Aorta (tissue), 5 donors: ENCODE results near the gene NEURL3. TPM values are rescaled to one million over a fixed set of nuclear protein-coding genes. Genes with fewer than 3 reads are reported as not detected.
"Not testable (repeated sequence)": the region's sequence is repeated elsewhere in the genome, so short reads cannot be mapped to it uniquely, and the experiment has no call there.

Source experiments
- ATAC-seq: fragments of 200-7000 bp; cut with Tn5 transposase; one replicate; pipeline ENCODE4 v1.9.1; 2022; ENCODE audit warnings: moderate library complexity; ENCODE audit not compliant: low FRiP score
- DNase-seq, 2 donors: peaks; one replicate each; pipeline ENCODE4 v3.0.0-alpha.2; 2020
- H3K27ac ChIP-seq, 2 donors: one replicate each; pipeline ENCODE4 v1.5.1; 2013; ENCODE audit warnings: low read length in 2 of 2, mild to moderate bottlenecking in 2 of 2, moderate library complexity in 2 of 2, control low read depth in 1 of 2, inconsistent platforms in 1 of 2, low read depth in 1 of 2
- H3K27me3 ChIP-seq, 2 donors: one replicate each; pipeline ENCODE4 v1.6.1; 2013; ENCODE audit warnings: control low read depth in 1 of 2, low read length in 1 of 2, mild to moderate bottlenecking in 1 of 2, moderate library complexity in 1 of 2; ENCODE audit not compliant: insufficient read depth in 2 of 2, control insufficient read depth in 1 of 2
- H3K36me3 ChIP-seq, 2 donors: one replicate each; pipeline ENCODE4 v1.6.1; 2013; ENCODE audit warnings: control low read depth in 1 of 2, low read length in 1 of 2, mild to moderate bottlenecking in 1 of 2; ENCODE audit not compliant: insufficient read depth in 2 of 2, control insufficient read depth in 1 of 2
- H3K4me1 ChIP-seq, 2 donors: one replicate each; pipeline ENCODE4 v1.6.1; 2013; ENCODE audit warnings: low read length in 2 of 2, control low read depth in 1 of 2, mild to moderate bottlenecking in 1 of 2, moderate library complexity in 1 of 2; ENCODE audit not compliant: insufficient read depth in 2 of 2, control insufficient read depth in 1 of 2
- H3K4me3 ChIP-seq, 2 donors: one replicate each; pipeline ENCODE4 v1.5.1; 2013; ENCODE audit warnings: low read length in 2 of 2, control low read depth in 1 of 2, mild to moderate bottlenecking in 1 of 2
- H3K9me3 ChIP-seq: one replicate; pipeline ENCODE4 v1.6.1; 2013; ENCODE audit warnings: mild to moderate bottlenecking, low read length; ENCODE audit not compliant: control insufficient read depth
- WGBS, 2 donors: extraction: QIAGEN DNeasy Blood & Tissue Kit; methylation state at CpG; one replicate each; pipeline ENCODE4 v1.1.7; 2013; 5-methylcytosine and 5-hydroxymethylcytosine counted together
- intact Hi-C, 2 donors: fragments of 100-400 bp; cut with DNase I; formaldehyde crosslinking; loops; one replicate each; pipeline versions ENCODE4 v1.14.2 to v1.15.0; 2022
- long read RNA-seq, 2 donors: library from polyadenylated mRNA; unstranded; transcript quantifications; one replicate each; pipeline ENCODE4 v2.0.0, GENCODE V29; 2020 to 2021
- polyA plus RNA-seq, 2 donors: library from polyadenylated mRNA; stranded (reverse); fragments of 200-250 nt; gene quantifications; one replicate each; pipeline ENCODE4 v1.2.3, GENCODE V29; 2013
- total RNA-seq, 2 donors: library from RNA; stranded (reverse); fragmentation: NEBNext Ultra II Directional; extraction: Animal tissue kit (Norgen Biotek cat#: 25700); gene quantifications; one replicate each; pipeline ENCODE4 v1.2.1, GENCODE V29; 2021
- donor health status: healthy with polysubstance abuse.
- donor health status: Bipolar disorder and iron deficiency.
- donor health status: DM: no; HTN: no; CAD: no.
- donor health status: DM: no; HTN: no; CAD: no.
- donor health status: DM: yes; HTN: yes; CAD: no.

NEURL3 gene, protein sequence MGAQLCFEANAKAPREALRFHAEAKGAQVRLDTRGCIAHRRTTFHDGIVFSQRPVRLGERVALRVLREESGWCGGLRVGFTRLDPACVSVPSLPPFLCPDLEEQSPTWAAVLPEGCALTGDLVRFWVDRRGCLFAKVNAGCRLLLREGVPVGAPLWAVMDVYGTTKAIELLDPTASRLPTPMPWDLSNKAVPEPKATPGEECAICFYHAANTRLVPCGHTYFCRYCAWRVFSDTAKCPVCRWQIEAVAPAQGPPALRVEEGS
- total RNA-seq (under 1 TPM in 1 of 2 donors, not detected in 1; 0.33 TPM), polyA plus RNA-seq (under 1 TPM in 1 of 2 donors, not detected in 1; 0.75 TPM)
- long read RNA-seq, donor 1: 0 reads
- long read RNA-seq, donor 2: 0 reads

DNA sequence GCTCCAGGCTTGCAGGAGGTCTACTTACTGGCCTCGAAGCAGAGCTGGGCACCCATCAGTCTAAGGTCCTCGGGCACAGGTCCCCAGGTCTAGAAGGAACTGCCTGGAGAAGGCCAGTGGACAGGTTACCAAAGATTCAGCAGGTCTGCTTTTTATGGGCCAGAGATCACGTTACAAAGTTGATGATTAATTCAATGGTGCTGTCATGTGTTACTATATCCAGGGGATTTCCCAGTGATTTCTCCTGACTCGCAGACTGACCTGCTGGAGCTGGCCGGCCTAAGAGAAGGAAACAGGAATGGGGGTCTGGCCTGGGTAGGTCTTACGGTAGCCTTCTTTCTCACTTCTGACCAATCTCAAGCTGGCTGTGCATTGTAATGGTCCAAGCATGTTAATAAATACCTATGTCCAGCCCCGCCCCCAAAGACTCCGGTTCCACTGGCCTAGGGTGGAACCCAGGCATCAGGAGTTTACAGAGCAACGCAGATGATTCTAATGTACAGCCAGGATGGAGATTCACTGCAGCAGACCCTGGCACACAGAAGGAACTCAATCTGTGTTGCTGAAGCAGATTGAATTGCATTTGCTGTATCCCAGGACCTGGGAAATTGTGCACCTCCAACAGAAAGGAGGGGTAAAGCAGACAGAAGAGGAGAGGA, at the start of gene NEURL3:
Gene NEURL3, minus strand, starts transcription at position 127 of the 659 bp plus-strand sequence. Its CDS starts 71 bp downstream, at position 56.
- DNase-seq (no peak), ATAC-seq (no peak)
- Histone ChIP-seq H3K27me3 (no peaks in the 10 kb centered on the region), H3K4me1 (no peaks in the 10 kb centered on the region), H3K27ac (no peak within 1 kb of the TSS), H3K36me3 (no peaks in the 10 kb centered on the region), H3K9me3 (no peaks in the 10 kb centered on the region), H3K4me3 (no peak within 1 kb of the TSS)
- WGBS, 2 donors: 64 to 66% methylated on average over 9 of the region's 9 CpGs
- intact Hi-C loops: loop anchor here (5.0 to 10.0 kb wide), 5 partner anchors 52 to 511 kb away; partner anchors contain the start of genes ANKRD36C (in 1 of the 2), ASTL (in 1 of the 2), DUSP2 (in 1 of the 2) and SNRNP200 (in 1 of the 2)

DNA sequence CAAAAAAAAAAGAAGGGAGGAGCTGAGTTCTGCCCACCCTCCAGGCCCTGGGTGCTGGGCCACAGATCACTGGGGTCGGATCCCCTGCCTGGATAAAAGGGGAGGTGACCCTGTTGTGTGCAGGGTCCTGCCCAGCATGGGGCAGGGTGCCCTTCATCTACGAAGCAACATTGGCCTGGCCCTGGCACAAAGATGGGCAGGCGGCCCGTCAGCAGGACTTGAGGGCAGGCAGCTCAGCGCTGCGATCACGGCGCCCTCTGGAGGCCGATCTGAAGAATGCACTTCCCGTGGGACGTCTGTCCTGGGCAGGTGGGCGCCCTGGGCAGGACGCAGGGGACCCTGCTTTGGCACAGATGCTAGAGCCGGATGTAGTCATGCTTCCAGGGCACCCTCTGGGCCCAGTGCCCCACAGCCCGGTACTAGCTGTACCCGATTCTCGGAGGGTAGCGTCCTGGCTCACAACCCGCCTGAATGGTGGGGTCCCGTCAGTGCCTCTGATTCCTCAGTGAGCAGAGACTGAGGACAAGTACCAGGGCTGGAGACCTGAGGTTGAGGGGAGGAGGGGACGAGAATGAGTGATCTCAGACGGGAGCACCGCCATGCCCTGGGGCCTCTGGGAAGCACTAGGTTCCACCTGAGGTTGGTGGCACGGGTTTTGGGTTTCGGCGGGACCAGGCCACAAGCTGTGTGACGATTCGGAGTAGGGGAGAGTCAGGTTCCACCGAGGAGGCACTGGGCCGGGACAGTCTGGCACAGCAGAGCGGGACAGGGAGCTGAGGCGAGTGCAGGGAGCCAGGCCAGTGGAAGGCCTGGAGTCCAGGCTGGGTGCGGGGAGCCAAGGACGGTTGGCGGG, 49.4 kb upstream of the NEURL3 start:
- DNase-seq (peak; percentile 87 to 92), ATAC-seq (peak; percentile 84)
- H3K27me3 ChIP-seq: no peaks in the 10 kb centered on the region
- H3K4me1 ChIP-seq: no peaks in the 10 kb centered on the region
- peaks cover 0 to 5% of the 10 kb centered on the region in 2 donors for H3K36me3 ChIP-seq
- intact Hi-C loops: loop anchor here in 1 of 2 donors (5.0 kb wide), 3 partner anchors 47 to 208 kb away; partner anchors contain the start of genes CNNM4 and NEURL3
- H3K4me3 ChIP-seq: no peak overlapping the region
- no peaks in the 10 kb centered on the region for H3K9me3 ChIP-seq
- H3K27ac ChIP-seq: no peak overlapping the region
- WGBS, 2 donors: 12 to 14% methylated on average over 35 of the region's 35 CpGs

DNA sequence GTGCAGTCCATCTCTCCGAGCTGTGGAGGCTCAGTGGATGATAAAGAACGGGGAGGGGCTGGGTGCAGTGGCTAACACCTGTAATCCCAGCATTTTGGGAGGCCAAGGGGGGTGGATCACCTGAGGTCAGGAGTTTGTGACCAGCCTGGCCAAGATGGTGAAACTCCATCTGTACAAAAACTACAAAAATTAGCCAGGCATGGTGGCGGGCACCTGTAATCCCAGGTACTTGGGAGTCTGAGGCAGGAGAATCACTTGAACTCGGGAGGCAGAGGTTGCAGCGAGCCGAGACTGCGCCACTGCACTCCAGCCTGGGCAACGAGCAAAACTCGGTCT, 48.8 kb upstream of the NEURL3 start:
- 35 to 42% methylated on average over 9 of the region's 9 CpGs for WGBS, 2 donors
- not testable (repeated sequence) for H3K36me3 ChIP-seq, H3K4me3 ChIP-seq, ATAC-seq, H3K4me1 ChIP-seq, H3K27me3 ChIP-seq, H3K27ac ChIP-seq, H3K9me3 ChIP-seq, DNase-seq
- intact Hi-C loops: loop anchor here in 1 of 2 donors (2.0 to 5.0 kb wide), 3 partner anchors 17 to 208 kb away; partner anchors contain the start of genes ARID5A and CNNM4

DNA sequence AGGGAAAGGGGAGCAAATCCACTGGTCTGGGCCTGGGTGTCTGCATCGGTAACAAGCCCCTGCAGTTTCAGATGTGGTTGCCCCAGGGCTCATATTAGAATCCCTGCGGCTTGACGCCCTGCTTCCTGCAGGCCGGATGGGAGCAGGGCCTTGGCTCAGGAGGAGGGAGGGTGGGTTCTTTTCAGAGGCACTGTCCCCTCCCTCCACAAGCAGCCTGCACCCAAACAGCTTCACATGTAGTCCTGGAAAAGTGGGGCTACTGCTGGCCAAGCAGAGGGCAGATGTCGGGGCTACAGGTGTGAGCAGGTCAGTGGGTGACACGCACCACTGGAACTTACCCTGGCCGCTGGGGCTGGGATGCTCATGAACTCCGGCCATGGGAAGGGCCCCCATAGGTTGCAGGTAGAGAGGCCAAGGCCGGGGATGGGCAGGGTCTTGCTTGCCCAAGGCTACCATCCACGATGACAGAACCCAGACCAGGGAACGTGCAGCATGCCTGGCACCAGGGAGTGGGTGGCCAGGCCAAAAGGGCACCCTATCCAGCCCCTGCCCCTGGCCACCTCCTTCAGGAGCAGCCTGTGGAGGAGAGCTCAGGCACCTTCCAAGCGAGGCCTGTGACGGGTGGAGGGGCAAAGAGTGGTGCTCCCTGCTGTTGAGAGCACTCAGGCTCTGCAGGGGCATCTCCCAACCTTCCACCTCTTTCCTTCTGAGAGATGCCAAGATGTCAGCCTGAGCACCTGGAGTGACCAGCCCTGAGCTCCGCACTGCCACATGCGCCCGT, 48.2 kb upstream of the NEURL3 start:
- DNase-seq: peak in 1 of 2 donors; percentile 79
- H3K36me3 ChIP-seq: peaks cover 0 to 8% of the 10 kb centered on the region in 2 donors
- no peak for ATAC-seq
- no peaks in the 10 kb centered on the region for H3K27me3 ChIP-seq
- no peak overlapping the region for H3K27ac ChIP-seq
- H3K9me3 ChIP-seq: no peaks in the 10 kb centered on the region
- intact Hi-C loops: loop anchor here in 1 of 2 donors (2.0 to 5.0 kb wide), 3 partner anchors 17 to 209 kb away; partner anchors contain the start of genes ARID5A and CNNM4
- H3K4me3 ChIP-seq: no peak overlapping the region
- H3K4me1 ChIP-seq: no peaks in the 10 kb centered on the region
- WGBS, 2 donors: 76 to 78% methylated on average over 16 of the region's 16 CpGs

DNA sequence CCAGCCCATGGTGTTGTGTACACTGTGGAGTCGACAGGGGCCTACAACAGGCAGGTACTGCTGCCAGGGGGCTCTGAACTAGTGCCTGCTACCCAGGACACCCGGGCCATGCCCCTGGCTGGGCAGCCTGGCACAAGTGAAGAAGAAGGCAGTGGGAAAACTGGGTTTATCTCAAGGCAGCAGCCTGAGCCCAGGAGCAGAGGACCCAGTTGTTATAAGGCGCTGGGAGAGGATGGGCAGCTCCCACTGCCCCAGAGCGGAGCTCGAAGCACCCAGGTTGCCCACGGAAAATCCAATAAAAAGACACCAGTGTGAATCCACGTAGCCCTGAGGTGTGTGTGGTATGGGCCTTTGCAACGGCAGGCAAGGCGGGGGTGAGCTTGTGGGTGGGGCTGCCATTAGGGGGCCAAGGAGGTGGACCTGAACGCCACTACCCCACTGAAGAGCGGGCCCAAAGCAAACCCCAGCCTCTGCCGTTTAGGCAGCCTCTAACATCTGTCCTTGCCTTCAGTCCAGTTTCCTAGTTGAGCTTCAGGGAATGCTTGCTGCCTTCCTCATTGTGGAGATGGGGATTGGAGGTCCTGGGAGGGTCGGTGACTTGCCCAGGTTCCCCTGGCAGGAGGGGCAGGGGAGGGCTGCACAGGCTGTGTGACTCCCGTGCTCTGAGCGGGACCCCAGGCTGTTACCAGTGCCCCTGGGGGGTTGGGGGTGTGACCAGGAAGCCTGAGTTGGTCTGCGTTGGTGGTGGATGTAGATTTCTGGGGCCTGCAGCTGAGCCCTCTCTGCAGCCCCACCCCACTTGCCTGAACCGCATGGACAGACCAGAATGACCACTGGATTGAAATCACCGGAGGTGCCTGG, 47.4 kb upstream of the NEURL3 start:
- ATAC-seq: no peak
- intact Hi-C loops: loop anchor here in 1 of 2 donors (2.0 to 5.0 kb wide), 3 partner anchors 16 to 210 kb away; partner anchors contain the start of genes ARID5A and CNNM4
- no peak overlapping the region for H3K27ac ChIP-seq
- WGBS, 2 donors: 76 to 80% methylated on average over 18 of the region's 18 CpGs
- H3K4me3 ChIP-seq: no peak overlapping the region
- no peaks in the 10 kb centered on the region for H3K4me1 ChIP-seq
- no peak for DNase-seq
- no peaks in the 10 kb centered on the region for H3K9me3 ChIP-seq
- H3K27me3 ChIP-seq: no peaks in the 10 kb centered on the region
- peaks cover 0 to 8% of the 10 kb centered on the region in 2 donors for H3K36me3 ChIP-seq

DNA sequence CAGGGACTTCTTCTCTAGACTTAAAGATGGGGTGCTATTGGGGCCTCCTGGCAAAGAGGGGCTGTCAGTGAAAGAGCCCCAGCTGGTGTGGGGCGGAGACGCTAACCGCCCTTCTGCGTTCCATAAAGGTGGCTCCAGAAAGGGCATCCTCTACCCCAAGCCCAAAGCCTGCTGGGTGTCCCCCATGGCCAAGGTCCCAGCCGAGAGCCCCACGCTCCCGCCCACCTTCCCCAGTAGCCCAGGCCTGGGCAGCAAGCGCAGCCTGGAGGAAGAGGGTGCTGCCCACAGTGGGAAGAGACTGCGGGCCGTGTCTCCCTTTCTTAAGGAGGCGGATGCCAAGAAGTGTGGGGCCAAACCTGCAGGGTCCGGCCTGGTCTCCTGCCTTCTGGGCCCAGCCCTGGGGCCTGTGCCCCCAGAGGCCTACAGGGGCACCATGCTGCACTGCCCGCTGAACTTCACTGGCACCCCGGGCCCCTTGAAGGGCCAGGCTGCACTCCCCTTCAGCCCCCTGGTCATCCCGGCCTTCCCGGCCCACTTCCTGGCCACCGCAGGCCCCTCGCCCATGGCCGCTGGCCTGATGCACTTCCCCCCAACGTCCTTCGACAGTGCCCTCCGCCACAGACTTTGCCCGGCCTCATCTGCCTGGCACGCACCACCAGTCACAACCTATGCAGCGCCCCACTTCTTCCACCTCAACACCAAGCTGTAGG, 46.6 kb upstream of the NEURL3 start:
- Histone ChIP-seq H3K9me3 (no peaks in the 10 kb centered on the region), H3K36me3 (peaks cover 0 to 8% of the 10 kb centered on the region in 2 donors), H3K27ac (no peak overlapping the region), H3K27me3 (no peaks in the 10 kb centered on the region), H3K4me1 (no peaks in the 10 kb centered on the region), H3K4me3 (no peak overlapping the region)
- 90 to 91% methylated on average over 21 to 25 of the region's 25 CpGs for WGBS, 2 donors
- intact Hi-C loops: loop anchor here in 1 of 2 donors (2.0 to 5.0 kb wide), 3 partner anchors 15 to 211 kb away; partner anchors contain the start of genes ARID5A and CNNM4
- DNase-seq (peak in 1 of 2 donors; percentile 77), ATAC-seq (no peak)
